ENCODE results near the gene NCF2. TPM values are rescaled to one million over a fixed set of nuclear protein-coding genes. Genes with fewer than 3 reads are reported as not detected.

The NCF2 gene
- total RNA-seq (2022; extraction: Qiagen RNA extraction), result 1.3 to 3.9 TPM (median 2.0 TPM) in 5 replicates

GRCh38 chr1:183590244-183591191 is at the start of gene NCF2:
Gene NCF2, minus strand, starts transcription at chr1:183590459. Its CDS starts 130 bp downstream, at chr1:183590329.

GRCh38 chr1:183635606-183636333 is 45.5 kb upstream of the NCF2 start, which contains the start of gene ARPC5:
Gene ARPC5, minus strand, starts transcription at chr1:183635783. Its CDS starts 124 bp downstream, at chr1:183635659.

Other genes with a start within 250 kb of the NCF2 start
- gene NMNAT2, start 172.1 kb downstream of the NCF2 start, total RNA-seq (2022; extraction: Qiagen RNA extraction), result 0.42 to 1.2 TPM (median 0.53 TPM) in 5 replicates
- 32.8 to 40.1 TPM (median 38.2 TPM) in 5 replicates for gene SMG7, start 118.0 kb downstream of the NCF2 start, total RNA-seq (2022; extraction: Qiagen RNA extraction)
- 146 to 201 TPM (median 166 TPM) in 5 replicates for gene ARPC5, start 45.3 kb upstream of the NCF2 start, total RNA-seq (2022; extraction: Qiagen RNA extraction)
- not detected in 5 replicates for gene APOBEC4, start 62.9 kb upstream of the NCF2 start, total RNA-seq (2022; extraction: Qiagen RNA extraction)
- 0.74 to 0.96 TPM (median 0.91 TPM) in 5 replicates for gene RGL1, start 214.7 kb upstream of the NCF2 start, total RNA-seq (2022; extraction: Qiagen RNA extraction)